GM19328 (cell line): ENCODE data around the gene AIM2.
A peak's percentile ranks its signal among the peaks of the same experiment; 100 is the strongest.
"Not testable (repeated sequence)": the region's sequence is repeated elsewhere in the genome, so short reads cannot be mapped to it uniquely, and the experiment has no call there.

Experiments
- ATAC-seq: cut with Tn5 transposase; IDR thresholded peaks from one replicate; pipeline ENCODE4 v1.9.1; 2021; ENCODE audit warnings: mild to moderate bottlenecking, moderate library complexity; ENCODE audit not compliant: unreplicated experiment

Gene AIM2

GRCh38 chr1:159076438-159077119, at the start of gene AIM2:
Gene AIM2, minus strand, starts transcription at chr1:159076766. Its CDS starts 3,267 bp downstream, at chr1:159073499.
- ATAC-seq, result peak; percentile 87

DNA sequence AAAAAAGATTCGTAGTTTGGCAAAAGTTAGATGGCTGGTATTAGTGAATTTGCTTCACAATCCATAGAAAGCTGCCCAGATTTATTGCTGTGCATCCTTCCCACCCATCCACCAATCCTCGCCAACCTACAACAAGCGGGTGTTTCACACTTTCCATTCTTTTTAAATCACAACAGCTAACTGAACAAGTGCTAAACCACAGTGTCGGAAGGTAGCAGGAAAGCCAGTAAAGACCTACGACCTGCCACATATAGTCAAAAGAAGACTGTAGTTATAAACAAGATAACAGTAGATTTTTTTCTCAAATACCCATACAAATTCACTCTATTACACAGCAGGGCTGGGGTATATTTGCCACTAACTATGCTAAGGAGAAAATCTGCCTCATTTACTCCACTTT, 47.0 kb upstream of the AIM2 start:
- no peak for ATAC-seq

GRCh38 chr1:159122005-159122621, 45.5 kb upstream of the AIM2 start:
- ATAC-seq, result peak; percentile 62

- ATAC-seq, result peak; percentile 40
Measured at GRCh38 chr1:159121526-159121925, 45.0 kb upstream of the AIM2 start.

DNA sequence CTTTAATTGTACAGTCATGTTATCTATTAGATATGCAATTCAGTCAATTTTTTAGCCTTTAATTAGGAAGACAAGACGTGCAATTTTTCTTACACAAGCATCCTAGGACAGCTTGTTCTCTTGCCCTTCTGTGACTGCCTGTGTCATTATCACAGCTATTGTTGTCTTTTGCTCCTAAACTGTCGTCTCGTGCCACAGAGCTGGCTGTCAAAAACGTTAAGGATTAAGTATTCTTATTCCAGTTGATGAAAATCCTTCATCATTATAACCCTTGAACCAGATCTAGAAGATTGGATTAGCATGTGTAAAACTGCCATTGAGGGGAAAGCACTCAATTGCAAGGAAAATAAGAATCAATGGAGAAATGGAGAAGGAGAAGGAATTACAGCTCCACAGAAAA, 43.8 kb upstream of the AIM2 start:
- ATAC-seq, result no peak

DNA sequence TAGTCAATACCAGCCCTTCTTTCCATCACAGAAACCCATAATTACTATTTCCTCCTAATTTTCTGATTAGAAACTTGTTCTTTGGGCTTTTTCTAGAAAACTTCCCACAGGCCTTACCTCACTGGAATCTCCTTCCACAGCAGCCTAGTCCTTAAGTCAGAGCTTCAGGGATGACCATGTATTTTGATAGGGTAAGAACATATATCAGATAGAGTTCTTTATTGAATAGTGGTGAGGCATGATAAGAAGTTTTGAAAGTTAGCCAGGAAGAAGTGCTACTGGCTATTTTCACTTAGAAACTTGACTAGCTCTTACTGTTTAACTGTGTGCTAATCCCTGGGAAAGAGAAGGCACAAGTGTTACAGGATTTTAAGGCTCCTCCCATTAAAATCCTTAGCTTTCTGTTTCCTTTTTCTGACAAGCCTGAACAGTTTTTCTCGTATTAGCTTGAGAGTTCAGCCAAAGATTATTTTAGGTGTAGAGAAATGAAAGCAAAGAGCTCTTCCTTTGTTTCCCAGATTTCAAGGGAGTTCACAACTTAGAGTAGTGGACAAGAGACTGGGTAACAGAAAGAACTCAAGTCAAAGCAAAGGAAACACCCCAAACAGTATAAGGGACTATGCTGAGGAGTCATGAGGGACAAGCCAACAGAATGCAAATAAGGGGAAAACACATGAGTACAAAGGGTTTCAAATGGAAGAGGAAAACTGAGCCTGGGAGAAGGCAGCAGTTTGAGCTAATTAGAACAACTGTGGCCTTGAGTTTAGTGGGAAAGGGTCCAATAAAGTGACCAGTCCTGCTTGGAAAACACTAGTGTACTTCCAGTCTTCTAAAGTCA, 37.2 kb upstream of the AIM2 start:
- no peak for ATAC-seq

DNA sequence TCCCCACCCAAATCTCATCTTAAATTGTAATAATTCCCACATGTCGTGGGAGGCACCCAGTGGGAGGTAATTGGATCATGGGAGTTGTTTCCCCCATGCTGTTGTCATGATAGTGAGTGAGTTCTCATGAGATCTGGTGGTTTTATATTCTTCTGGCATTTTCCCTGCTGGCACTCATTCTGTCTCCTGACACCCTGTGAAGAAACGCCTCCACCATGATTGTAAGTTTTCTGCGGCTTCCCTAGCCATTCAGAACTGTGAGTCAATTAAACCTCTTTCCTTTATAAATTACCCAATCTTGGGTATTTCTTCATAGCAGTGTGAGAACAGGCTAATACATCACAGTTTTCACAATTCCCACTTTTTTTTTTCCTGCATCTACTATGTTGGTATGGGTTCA, 26.5 kb upstream of the AIM2 start:
- ATAC-seq, result not testable (repeated sequence)

GRCh38 chr1:159100589-159100988, 24.0 kb upstream of the AIM2 start:
- ATAC-seq, result no peak

DNA sequence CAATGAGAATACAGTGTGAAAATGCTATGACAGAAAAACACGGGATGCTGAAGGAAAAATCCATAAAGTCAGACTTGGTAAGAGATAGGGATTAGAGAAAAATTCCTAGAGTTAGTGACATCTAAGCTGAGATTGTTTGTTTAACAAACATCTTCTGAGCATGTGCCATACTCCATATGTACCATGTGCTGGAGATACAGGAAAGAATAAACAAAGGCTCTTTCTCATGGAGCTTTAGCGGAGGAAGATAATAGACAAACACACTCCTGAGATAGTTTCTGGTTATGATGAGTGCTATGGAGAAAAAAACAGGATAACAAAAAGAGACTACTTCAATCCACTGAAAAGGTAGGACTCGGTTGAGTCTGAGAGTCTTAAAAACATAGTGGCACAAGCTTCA, 22.0 kb upstream of the AIM2 start:
- ATAC-seq, result no peak

DNA sequence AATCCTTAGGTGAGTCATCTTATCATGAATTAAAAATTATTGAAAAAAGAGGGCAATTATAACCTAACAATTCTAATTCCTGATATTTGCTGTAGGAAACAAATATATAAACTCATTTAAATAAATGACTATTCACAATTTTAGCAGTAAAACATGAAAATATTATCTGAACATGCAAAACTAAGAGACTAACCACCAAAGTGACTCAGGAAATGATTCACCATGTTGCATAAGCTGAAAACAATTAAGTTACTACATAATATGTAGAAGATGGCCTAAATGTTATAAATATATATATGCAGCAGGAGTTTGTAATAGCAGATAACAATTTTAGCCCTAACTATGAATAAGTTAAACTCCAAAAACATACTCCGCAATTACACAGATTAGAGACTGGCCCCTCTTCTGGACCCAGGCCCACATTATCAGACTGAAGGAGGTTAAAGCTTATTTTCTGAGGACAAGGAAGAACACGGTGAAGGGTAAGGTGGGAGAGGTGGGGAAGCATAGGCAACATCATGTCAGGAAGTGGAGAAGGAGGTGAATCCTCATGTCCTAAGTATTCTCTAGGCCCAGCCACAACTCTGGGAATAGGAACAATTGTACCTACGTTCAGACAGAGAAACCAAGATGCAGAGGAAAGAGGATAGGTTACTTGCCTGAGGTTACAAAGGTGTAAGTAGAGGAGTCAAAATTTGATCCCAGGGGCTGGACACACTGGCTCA, 15.6 kb upstream of the AIM2 start:
- no peak for ATAC-seq

- ATAC-seq, result no peak
Measured at GRCh38 chr1:159091607-159092031, 15.1 kb upstream of the AIM2 start.

- ATAC-seq, result no peak
Measured at GRCh38 chr1:159091180-159091560, 14.6 kb upstream of the AIM2 start.

DNA sequence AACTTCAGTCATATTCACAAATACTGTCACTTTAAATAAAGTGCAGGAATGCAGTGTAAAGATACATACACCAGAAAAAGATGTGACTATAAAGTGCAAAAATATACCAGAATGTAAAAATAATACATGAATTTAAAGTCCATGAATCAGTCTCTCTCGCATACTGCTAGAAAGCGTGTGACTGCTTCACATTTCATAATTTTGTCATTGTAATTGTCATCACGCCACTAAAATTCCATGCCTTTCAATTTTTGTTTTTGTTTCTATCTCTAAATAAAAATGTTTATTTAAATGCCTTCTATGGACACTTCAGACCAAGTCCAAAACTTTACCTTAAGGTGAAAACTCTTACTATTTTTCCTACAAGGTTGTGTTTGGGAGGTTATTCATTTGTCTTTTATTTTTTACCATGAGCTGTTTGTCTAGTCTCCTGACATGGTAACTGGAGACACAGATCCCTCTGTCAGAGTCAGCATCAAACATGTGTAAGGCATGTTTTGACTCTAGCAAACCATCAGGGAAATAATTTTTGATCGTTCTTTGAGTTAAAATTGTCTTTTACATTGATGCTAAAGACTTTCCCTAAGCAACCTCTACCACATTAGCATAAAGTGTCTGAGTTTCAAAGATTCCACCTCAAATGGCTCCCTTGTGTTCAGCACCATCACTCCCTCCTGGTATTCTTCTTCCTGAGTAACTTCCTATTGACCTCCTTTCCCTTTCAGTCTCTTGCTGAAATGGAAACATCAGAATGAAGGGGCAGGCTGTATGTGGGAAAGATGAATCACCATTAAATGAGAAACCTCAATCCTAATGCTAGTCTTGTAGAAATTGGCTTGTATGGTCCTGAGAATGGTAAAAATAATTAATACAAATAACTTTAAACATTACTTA, 14.0 kb upstream of the AIM2 start:
- no peak for ATAC-seq

- ATAC-seq, result no peak
Measured at GRCh38 chr1:159089184-159089791, 12.7 kb upstream of the AIM2 start.

- no peak for ATAC-seq
Measured at GRCh38 chr1:159088546-159089183, 12.1 kb upstream of the AIM2 start.

DNA sequence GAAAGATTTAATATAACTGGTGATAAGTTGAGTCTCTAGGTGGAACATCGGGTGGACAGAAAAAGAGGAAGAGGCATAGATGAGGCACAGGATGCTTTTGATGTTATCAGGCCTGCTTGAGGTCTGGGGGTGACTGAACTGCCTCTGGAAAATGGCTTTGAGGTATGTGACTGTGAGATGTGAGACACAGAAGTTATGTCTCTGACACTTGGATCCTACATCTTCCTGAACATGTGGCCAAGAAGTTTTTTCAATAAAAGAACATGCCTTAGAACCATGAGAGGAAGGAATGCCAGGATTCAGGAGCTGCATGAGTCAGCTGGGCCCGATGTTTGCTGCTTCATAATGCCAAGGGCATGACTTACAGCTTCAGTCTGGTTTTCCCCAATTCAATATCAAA, 11.5 kb upstream of the AIM2 start:
- ATAC-seq, result no peak

DNA sequence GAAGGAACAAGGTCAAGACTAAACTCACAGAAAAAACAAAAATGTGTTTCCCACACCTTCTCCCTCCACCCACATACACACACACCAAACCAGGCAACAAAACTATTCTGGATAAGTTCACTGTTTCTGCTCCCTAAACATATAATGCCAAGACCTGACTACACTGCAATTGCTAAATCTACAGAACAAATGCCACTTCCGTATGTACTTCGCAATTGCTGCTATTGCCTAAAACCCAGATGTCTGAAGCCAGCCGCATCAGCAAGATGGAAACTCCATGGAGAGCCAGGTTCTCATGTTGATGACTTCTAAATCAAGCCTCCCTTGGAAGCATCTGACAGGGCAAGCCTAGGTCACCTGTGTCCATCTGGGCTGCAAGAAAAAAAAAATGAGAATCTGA, 8.3 kb upstream of the AIM2 start:
- no peak for ATAC-seq

DNA sequence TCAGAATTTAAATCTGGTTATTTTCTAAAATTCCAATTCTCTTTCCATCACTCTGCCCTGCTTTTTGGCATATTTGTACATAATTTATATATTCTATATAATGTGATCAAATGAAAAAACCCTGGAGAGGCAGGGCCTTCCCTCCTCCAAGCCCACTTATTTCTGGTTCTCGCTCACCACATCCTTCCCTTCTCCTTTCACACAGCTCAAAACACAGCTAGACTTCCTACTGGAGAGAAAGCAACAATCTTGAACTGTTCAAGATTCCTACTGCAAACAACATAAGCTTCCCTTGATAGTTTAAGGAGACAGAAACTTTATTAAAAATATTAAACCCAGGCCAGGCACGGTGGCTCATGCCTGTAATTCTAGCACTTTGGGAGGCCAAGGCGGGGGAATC, 7.6 kb upstream of the AIM2 start:
- ATAC-seq, result no peak

DNA sequence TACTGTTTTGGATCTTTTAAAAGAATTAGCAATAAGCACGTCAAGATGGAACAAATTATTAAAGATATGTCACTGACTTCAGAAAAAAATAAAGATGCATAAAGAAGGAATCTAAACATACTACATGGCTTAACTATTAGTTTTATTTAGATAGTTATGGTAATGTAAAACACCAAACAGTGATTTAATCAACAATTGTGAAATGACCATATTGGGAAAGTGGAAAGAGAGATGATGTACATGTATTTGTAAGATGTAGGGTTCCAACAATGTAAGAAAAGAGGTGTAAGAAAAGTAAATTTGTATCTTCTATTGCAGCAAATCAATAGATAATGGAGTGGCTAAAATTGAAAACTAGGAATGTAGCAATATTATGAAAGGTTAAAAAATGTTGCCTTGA, 6.4 kb upstream of the AIM2 start:
- ATAC-seq, result no peak
